CD4-positive, alpha-beta T cell treated with Interleukin-4 for 4 hours (primary cell): ENCODE measurements around the gene PCIF1.

Experiments used
- DNase-seq: peaks from one replicate; pipeline ENCODE4 v3.0.0-alpha.2; 2020

The PCIF1 gene

DNA sequence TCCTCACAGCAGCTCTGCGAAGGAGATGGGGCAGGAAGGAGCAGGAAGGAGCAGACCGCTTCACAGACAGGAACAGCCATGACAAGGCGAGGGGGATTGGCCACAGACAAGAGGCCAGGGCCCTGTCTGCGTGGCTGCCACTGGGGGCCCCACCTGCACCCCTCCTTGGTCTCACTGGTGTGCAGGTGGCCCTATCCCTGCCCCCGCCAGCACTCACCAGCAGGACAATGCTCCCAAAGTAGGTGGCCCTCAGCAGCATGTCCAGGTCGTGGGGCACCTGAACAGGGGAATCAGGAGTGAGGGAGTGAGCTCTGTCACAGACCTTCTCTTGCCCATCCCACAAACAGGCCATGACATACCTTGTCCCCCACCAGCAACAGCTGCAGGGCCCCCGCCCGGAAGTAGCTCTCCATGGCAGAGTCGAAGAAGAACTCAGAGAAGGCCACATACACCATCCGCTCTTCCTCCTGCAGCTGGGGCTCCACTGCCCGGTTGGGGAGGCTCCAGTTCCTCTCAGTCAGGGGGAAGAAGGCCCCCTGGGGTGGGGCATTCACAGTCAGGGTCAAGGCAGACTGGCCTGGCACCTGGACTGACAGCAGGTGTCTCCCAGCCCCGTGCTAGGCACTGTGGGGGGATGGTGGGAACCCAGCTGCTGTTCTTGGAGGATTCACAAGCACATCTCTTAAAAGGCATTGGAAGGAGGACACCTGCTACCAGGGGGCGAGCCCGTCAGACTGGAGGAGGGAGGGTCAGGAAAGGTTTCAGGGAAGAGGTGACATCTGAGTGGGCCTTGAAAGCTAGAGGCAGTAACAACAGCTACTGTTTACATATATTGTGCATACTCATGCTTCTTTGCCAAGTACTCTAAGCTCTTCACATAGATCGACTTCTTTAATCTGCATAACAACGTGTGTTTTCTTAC is 29.6 kb upstream of the PCIF1 start:
- no peak for DNase-seq

GRCh38 chr20:45905505-45906079 is 28.9 kb upstream of the PCIF1 start:
- DNase-seq, result no peak

- DNase-seq, result no peak
These were observed 27.1 kb upstream of the PCIF1 start for GRCh38 chr20:45907219-45907948.

DNA sequence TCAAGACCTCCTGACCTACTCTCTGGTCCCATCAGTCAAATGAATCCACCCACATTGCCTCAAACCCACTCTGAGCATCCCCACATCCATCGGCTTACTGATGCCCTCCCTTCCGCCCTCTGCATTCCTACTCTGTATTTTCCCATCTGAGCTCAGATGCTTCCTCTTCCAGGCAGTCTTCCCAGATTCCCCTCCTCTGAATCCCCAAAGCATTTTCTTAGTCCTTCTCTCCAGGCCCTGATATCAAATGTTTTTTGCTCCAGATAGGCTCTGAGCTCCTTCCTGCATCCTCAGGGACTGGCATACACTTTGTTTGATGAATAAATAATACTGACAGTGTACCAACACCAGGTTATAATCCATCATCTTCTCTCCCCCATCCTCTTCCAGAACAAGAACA is 26.4 kb upstream of the PCIF1 start:
- DNase-seq, result no peak

DNA sequence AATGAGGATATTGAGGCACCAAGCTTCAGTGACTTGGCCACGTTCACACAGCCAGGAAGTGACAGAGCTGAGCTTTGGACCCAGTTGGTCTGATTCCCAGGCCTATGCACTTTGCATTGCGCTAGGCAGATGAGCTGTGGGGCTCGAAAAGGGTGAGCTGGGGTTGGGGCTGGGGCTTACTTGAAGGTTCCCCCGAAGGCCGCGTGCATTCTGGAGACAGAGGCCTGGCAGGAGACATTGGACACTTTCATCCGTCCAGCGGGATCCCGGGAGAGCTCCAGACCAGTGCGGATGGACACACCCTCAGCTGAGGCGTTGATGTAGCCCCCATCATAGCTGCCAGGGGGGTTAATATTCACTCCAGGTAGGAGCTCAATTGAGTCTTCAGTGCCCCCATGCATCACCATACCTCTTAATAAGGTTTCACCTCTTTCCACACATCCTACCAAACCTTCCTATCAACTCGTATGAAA is 25.1 kb upstream of the PCIF1 start:
- DNase-seq, result no peak

- DNase-seq, result no peak
These were observed 24.4 kb upstream of the PCIF1 start for GRCh38 chr20:45909817-45910669.

DNA sequence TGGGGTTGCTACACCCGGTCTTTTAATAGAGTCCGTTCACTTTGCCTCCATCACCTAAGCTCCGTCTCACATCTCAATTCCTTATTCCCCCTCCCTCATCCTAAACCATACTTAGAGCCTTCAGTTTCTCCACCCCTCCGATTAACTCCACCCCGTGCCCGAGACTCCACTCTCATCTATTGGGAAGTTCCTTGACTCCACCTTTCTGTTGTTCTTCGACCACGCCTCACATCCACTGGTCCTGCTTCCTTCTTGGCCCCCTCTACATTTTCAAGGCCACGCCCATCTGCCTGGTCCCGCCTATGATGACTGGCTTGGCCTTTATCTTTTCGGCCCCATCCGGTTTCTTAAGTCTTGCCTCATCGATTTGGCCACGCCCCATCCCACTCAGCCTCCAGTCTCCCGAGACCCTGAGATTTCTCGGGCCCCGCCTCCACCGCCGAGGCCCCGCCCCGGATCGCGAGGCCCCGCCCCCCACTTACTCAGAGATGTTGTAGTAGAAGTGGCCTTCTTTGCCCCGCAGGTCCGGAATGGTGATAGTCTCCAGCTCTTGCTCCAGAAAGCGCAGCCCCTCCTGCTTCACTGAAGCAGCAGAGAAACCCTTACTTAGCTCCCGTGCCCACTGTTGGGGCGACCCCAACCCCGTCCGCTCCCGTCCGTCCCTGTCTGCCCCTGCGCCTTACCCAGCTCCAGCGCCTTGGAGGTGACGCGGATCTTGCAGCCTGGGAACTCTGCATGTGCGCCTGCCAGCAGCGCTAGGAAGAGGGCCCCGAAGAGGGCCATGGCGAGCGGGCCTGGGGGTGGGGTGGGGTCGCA is 23.6 kb upstream of the PCIF1 start:
- peak; percentile 89 for DNase-seq

DNA sequence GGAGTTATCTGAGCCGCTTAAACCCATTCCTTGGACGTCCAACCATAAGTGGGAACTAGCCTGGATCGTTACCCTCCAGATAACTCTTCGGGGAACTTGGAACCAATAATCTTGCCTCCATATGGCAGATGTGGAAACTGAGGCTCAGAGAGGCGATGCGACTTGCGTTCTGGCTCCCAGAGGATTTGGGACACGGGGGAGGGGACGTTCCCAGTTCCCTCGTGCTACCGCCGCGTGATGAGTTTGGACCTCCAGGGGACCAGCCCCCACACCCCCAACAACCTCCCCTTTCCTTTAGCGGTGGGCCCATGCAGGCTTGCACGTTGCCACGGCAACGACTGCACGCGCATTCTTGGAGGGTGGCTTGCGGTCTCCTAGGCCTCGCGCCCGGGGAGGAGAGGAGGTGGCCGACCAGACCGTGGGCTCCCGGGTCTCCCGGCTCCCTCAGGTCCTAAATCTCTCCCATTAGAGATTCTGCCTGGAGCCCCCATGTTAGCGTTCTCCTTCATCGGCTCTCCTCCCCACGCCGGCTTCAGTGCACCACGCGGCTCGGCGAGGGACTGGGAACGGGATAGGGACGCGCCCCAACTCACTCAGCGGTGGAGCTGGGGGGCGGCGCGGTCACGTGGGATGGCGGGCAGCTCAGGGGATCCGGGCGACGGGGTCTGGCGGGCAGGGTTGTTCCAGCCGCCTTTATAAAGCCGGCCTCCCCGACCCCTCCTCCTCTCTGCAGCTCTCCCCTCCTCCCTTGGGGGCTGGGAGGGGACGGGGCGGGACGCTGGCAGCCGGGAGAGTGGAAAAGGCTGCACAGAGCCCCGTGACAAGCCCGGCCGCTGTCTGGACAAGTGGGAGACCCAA is 22.8 kb upstream of the PCIF1 start, which contains the start of gene PLTP:
PLTP (minus strand) TSS at position 670 of the 858 bp plus-strand sequence. CDS start 703 bp downstream, outside the sequence.
- peak; percentile 13 for DNase-seq

GRCh38 chr20:45912344-45912682 is 22.2 kb upstream of the PCIF1 start:
- no peak for DNase-seq

DNA sequence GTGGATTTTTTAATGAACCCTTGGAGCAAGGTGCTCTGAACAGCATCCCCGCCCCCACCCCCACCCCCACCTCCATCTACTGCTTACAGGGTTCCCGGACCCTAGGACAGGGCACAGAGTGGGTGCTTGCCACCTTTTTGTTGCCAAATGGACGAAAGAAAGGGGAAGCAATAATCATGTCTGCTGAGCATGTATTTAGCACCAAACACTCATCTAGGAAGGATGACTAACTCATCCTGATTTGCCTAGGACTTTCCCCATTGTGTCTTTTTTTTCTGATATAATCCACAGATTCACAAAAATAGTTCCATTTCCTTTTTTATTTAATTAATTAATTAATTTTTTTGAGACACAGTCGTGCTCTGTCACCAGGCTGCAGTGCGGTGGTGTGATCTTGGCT is 21.4 kb upstream of the PCIF1 start:
- no peak for DNase-seq

GRCh38 chr20:45917790-45918141 is 16.7 kb upstream of the PCIF1 start:
- no peak for DNase-seq

GRCh38 chr20:45918182-45918737 is 16.2 kb upstream of the PCIF1 start:
- no peak for DNase-seq

GRCh38 chr20:45918779-45919537 is 15.5 kb upstream of the PCIF1 start:
- DNase-seq, result no peak

- DNase-seq, result no peak
These were observed 14.7 kb upstream of the PCIF1 start for GRCh38 chr20:45919542-45920399.

DNA sequence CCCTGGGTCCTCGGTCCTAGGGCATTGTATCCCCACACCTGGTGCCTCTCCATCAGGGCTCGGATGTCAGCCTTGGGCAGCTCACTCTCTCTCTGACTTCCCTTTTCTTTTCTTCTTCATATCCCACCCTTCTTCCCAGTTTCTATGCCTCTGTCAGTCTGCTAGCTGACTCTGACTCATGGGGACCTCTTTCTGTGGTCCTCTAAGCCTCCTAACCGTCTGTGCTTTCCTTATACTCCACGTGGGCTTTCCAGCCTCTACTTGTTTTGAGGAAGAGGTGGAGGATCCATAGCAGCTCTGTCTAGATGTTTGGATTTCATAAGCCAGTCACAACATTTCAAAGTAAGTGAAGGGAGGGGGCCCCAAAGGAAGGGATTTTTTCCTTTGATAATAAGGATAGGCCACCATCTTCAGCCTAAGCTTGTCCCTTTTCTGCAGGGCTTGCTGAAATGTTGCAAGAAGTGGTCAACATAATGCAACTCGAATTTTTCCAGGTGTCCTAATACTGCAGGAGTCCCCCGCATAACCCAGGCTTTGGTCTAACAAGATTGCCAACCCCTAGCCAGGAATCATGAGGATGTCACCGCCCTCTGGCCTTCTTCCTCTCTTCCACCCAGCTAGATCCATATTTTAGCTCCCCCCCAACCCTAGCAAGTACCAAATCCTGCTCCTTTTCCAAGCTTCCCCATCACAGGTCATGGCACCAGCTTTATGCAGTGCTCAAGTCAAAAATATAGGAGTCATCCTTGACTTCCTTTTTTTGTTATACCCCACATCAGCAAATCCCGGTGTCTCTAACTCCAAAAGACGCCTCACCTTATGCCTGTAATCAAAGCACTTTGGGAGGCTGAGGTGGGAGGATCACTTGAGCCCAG is 13.8 kb upstream of the PCIF1 start:
- DNase-seq, result no peak

DNA sequence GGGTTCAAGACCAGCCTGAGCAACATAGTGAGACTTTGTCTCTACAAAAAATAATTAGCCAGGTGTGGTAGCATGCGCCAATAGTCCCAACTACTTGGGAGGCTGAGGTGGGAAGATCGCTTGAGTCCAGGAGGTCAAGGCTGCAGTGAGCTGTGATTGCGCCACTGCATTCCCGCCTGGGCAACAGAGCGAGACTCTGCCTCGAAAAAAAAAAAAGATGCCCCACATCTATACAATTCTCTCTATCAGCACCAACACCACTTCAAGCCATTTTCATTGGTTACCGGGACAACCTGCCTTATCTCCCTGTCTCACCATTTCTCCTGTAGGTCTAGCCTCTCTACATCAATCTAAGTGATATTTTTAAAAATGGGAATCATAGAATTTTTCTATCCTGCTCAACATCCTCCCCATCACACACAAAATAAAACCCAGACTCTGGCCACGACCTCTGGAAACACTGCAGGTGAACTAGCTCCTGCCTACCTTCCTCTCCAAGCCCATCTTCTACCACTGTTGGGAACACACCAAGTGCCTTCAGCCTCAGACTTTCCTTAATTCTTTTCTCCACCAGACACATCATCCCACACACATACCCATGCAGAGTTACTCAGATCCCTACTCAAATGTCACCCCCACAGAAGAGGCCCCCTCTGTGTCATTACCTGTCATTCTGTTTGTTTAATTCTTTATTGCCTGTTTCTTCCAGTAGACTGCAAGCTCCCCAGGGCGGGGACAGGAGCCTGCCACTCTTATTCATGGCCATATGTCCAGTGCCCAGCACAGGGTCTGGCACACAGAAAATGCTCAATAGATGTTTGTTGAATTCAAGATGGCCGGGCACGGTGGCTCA is 12.9 kb upstream of the PCIF1 start:
- no peak for DNase-seq
